ENCODE data around the gene EFCAB6. TPM values are rescaled to one million over a fixed set of nuclear protein-coding genes. Genes with fewer than 3 reads are reported as not detected.

EFCAB6 gene
- total RNA-seq, 2 experiments from 2014 or later, result 0.15 to 0.21 TPM

DNA sequence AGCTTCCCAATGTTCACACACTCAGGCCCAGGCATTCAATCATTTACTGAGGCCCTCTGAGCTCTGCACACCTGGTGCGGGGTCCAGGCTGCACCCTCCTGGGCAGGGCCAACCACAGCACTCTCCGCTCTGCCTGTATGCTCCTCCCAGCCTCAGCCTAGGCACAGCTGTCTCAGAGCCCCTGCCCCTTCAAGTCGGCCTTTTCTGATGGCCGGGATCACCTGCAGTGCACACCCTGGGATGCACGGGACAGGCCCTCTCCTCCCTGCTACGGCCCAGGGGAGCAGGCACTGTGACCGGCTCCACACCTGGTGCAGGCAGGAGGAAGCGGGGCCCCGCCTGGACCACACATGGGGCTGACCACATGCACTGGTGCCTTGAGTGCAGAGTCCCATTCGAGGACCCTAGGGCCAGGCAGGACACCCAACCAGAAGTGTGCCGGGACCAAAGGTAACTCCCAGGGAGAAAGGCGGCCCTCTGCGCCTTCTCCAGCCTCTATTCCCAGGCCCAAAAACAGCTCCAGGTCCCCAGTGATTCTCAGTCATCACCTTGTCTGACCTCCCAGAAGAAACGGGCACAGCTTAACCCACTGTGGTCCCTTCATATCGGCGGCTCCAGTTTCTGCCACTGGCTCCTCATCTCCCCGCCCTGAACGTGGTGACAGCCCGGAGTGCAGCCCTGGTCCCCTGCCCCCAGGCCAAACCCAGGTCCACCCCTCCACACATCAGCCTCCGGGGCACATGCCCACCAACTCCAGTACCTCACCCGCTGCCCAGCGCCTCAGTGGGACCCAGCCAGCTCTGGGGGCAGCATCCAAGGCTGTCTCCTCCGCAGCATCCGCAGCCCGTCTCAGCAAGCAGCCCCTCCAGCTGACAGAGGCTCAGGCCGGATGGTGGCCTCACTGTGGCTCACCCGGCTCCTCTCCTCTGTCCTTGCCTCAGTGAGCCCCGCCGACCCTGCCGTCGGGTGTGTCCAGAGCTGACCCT lies 32.7 kb upstream of the EFCAB6 start:
- no peak overlapping the region for H3K4me3 Mint-ChIP-seq
- H3K36me3 Mint-ChIP-seq (ENCODE audit: low read depth), result no peaks in the 10 kb centered on the region
- H3K4me1 Mint-ChIP-seq (ENCODE audit: low read depth), result no peaks in the 10 kb centered on the region
- CTCF ChIA-PET, result no interaction called here
- H3K9me3 Mint-ChIP-seq, result no peaks in the 10 kb centered on the region
- H3K27me3 Mint-ChIP-seq (ENCODE audit: low read depth), result peaks cover 9% of the 10 kb centered on the region
- H3K27ac Mint-ChIP-seq, result no peak overlapping the region
- intact Hi-C loops (cut with micrococcal nuclease), result no loop called here
- no peak for DNase-seq

DNA sequence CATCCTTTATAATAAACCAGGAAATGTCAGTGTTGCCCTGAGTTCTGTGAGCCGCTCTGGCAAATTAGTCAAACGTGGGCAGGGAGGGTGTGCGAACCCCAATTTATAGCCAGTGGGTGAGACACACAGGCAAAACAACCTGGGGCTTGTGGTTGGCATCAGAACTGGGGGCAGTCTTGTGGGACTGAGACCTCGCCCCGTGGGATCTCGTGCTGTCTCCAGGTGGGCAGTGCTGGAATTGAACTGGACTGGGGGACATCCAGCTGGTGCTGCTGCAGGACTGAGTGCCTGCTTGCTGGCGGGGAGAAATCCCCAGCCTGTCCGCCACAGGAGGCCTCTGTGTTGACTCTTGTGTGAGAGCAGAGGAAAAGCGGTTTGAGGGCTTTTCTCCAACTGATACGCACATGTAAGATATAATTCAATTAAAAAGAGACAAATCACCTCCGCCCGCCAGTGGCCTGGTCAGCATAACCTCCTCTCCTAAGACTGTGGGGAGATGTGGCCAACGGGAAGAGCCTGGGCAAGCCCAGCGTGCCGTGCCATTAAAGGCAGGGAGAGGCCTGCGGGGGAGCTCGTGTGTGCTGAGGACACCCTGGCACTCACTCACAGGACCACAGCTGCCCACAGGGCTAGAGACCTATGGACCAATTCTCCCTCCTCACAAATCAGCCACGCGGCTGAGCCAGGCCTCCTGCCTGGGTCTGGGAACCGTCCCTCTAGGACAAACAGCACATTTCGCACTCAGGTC lies 31.9 kb upstream of the EFCAB6 start:
- DNase-seq, result no peak
- Mint-ChIP-seq H3K27me3 (ENCODE audit: low read depth) (peaks cover 4% of the 10 kb centered on the region), H3K27ac (no peak overlapping the region), H3K36me3 (ENCODE audit: low read depth) (no peaks in the 10 kb centered on the region), H3K9me3 (no peaks in the 10 kb centered on the region), H3K4me3 (no peak overlapping the region), H3K4me1 (ENCODE audit: low read depth) (no peaks in the 10 kb centered on the region)
- intact Hi-C loops (cut with micrococcal nuclease), result no loop called here
- CTCF ChIA-PET, result no interaction called here

DNA sequence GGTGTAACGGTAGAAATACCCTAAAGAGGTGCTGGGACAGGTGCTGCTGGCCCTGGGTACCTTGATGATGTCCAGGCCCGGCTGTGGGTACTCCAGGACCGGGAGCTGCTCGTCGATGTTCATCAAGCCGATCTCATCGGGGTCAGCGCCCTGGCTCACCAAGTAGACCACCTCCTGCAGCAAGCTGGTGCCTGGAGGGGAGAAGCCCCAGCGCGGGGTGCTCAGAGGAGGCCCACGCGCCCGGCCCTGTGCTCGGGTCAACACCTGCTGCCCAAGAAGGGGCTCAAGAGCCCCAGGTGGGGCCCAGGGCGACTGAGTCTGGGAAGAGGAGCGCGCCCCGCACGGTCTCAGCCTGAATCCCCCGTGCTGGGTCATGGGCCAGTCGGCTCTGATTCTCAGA lies 29.6 kb upstream of the EFCAB6 start:
- Mint-ChIP-seq H3K27me3 (ENCODE audit: low read depth) (peaks cover 4% of the 10 kb centered on the region), H3K4me1 (ENCODE audit: low read depth) (no peaks in the 10 kb centered on the region), H3K27ac (no peak overlapping the region), H3K4me3 (no peak overlapping the region), H3K9me3 (no peaks in the 10 kb centered on the region), H3K36me3 (ENCODE audit: low read depth) (no peaks in the 10 kb centered on the region)
- intact Hi-C loops (cut with micrococcal nuclease), result no loop called here
- CTCF ChIA-PET, result no interaction called here
- DNase-seq, result no peak

- Mint-ChIP-seq H3K27me3 (ENCODE audit: low read depth) (peaks cover under 1% of the 10 kb centered on the region), H3K9me3 (no peaks in the 10 kb centered on the region), H3K4me1 (ENCODE audit: low read depth) (no peaks in the 10 kb centered on the region), H3K27ac (no peak overlapping the region), H3K36me3 (ENCODE audit: low read depth) (no peaks in the 10 kb centered on the region), H3K4me3 (no peak overlapping the region)
- CTCF ChIA-PET, result no interaction called here
- intact Hi-C loops (cut with micrococcal nuclease), result no loop called here
- DNase-seq, result no peak
Measured at GRCh38 chr22:43840851-43841250, 28.7 kb upstream of the EFCAB6 start.

GRCh38 chr22:43840431-43840830 lies 28.3 kb upstream of the EFCAB6 start:
- intact Hi-C loops (cut with micrococcal nuclease), result no loop called here
- no peak for DNase-seq
- H3K27me3 Mint-ChIP-seq (ENCODE audit: low read depth), result peaks cover 4% of the 10 kb centered on the region
- H3K4me1 Mint-ChIP-seq (ENCODE audit: low read depth), result no peaks in the 10 kb centered on the region
- H3K36me3 Mint-ChIP-seq (ENCODE audit: low read depth), result no peaks in the 10 kb centered on the region
- no peaks in the 10 kb centered on the region for H3K9me3 Mint-ChIP-seq
- CTCF ChIA-PET, result no interaction called here
- no peak overlapping the region for H3K4me3 Mint-ChIP-seq
- H3K27ac Mint-ChIP-seq, result no peak overlapping the region

- Mint-ChIP-seq H3K4me3 (no peak overlapping the region), H3K4me1 (ENCODE audit: low read depth) (no peaks in the 10 kb centered on the region), H3K27ac (no peak overlapping the region), H3K9me3 (no peaks in the 10 kb centered on the region), H3K27me3 (ENCODE audit: low read depth) (peaks cover 9% of the 10 kb centered on the region), H3K36me3 (ENCODE audit: low read depth) (no peaks in the 10 kb centered on the region)
- DNase-seq, result no peak
- intact Hi-C loops (cut with micrococcal nuclease), result no loop called here
- CTCF ChIA-PET, result no interaction called here
Measured at GRCh38 chr22:43839781-43840180, 27.7 kb upstream of the EFCAB6 start.

DNA sequence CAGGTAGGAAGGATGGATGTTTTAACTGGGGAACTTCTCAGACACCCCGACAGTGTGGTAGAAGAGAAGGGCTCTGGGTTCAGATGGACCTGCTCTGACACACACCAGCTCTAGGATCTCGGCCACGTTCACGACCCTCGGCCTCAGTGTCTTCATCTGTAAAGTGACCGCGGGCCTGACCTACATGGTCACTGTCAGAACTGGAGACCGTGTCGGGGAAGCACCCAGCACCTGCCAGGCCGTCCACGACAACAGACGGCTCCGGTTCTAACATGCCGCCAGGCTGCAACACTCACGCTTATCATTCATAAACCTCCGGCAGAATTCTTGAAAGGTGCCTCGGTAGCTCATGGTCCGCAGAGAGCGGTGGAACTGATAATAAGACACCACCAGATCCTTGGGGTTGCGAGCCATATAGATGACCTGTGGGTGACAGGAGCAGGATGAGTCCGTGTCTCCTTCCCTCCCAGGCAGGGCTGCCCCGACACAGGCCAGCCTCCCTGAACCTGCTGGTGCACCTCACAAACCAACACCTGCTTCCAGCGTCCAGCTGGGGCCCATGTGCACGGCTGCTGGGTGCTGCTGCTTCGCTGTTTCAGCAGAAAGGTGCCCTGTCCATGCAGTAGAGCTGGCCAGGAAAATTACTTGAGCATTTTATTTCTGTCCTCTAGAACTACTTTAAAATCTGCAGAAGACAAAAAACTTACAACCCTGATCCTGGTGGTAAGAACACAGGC lies 26.6 kb upstream of the EFCAB6 start:
- DNase-seq, result no peak

DNA sequence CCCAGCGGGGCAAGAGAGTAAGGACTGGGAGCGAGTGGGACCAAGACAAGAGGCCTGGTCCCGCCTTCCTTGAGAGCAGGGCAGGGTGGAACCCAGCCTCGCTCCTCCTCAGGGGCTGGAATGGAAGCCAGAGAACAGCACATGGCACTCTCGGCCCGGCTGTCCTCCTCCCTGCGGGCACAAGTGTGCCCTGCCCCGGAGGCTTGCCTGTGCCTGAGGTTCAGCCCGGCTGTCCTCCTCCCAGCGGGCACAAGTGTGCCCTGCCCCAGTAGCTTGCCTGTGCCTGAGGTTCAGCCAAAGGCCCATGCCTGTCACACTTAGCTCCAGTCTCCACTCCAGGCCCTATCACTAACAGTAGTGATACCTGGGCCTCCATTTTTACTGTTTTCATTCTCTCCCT lies 26.1 kb upstream of the EFCAB6 start:
- Mint-ChIP-seq H3K36me3 (ENCODE audit: low read depth) (no peaks in the 10 kb centered on the region), H3K9me3 (no peaks in the 10 kb centered on the region), H3K4me1 (ENCODE audit: low read depth) (no peaks in the 10 kb centered on the region), H3K27me3 (ENCODE audit: low read depth) (peaks cover 9% of the 10 kb centered on the region), H3K27ac (no peak overlapping the region), H3K4me3 (no peak overlapping the region)
- intact Hi-C loops (cut with micrococcal nuclease), result no loop called here
- DNase-seq, result no peak
- CTCF ChIA-PET, result interaction anchor here (1.0 kb wide), 1 partner anchor 11 kb away, joined by 3 read pairs; no protein-coding TSS in a partner anchor

More for the DNA sequence above, 26.6 kb upstream of the EFCAB6 start:
- H3K4me1 Mint-ChIP-seq (ENCODE audit: low read depth), result no peaks in the 10 kb centered on the region
- peaks cover 9% of the 10 kb centered on the region for H3K27me3 Mint-ChIP-seq (ENCODE audit: low read depth)
- H3K27ac Mint-ChIP-seq, result no peak overlapping the region
- H3K36me3 Mint-ChIP-seq (ENCODE audit: low read depth), result no peaks in the 10 kb centered on the region
- H3K4me3 Mint-ChIP-seq, result no peak overlapping the region
- CTCF ChIA-PET, result interaction anchor here (1.0 kb wide), 1 partner anchor 11 kb away, joined by 3 read pairs; no protein-coding TSS in a partner anchor
- no peaks in the 10 kb centered on the region for H3K9me3 Mint-ChIP-seq
- intact Hi-C loops (cut with micrococcal nuclease), result no loop called here

GRCh38 chr22:43837666-43838065 lies 25.6 kb upstream of the EFCAB6 start:
- H3K27me3 Mint-ChIP-seq (ENCODE audit: low read depth), result peaks cover 9% of the 10 kb centered on the region
- intact Hi-C loops (cut with micrococcal nuclease), result no loop called here
- H3K4me3 Mint-ChIP-seq, result no peak overlapping the region
- no peak overlapping the region for H3K27ac Mint-ChIP-seq
- CTCF ChIA-PET, result interaction anchor here (1.0 kb wide), 1 partner anchor 12 kb away, joined by 3 read pairs; no protein-coding TSS in a partner anchor
- no peaks in the 10 kb centered on the region for H3K4me1 Mint-ChIP-seq (ENCODE audit: low read depth)
- no peak for DNase-seq
- H3K9me3 Mint-ChIP-seq, result no peaks in the 10 kb centered on the region
- no peaks in the 10 kb centered on the region for H3K36me3 Mint-ChIP-seq (ENCODE audit: low read depth)

GRCh38 chr22:43835736-43836135 lies 23.6 kb upstream of the EFCAB6 start:
- H3K36me3 Mint-ChIP-seq (ENCODE audit: low read depth), result no peaks in the 10 kb centered on the region
- DNase-seq, result no peak
- no peaks in the 10 kb centered on the region for H3K4me1 Mint-ChIP-seq (ENCODE audit: low read depth)
- no peaks in the 10 kb centered on the region for H3K9me3 Mint-ChIP-seq
- intact Hi-C loops (cut with micrococcal nuclease), result no loop called here
- H3K27ac Mint-ChIP-seq, result no peak overlapping the region
- no peak overlapping the region for H3K4me3 Mint-ChIP-seq
- peaks cover 9% of the 10 kb centered on the region for H3K27me3 Mint-ChIP-seq (ENCODE audit: low read depth)
- CTCF ChIA-PET, result interaction anchor here (0.9 kb wide), 1 partner anchor 49 kb away, joined by 3 read pairs; no protein-coding TSS in a partner anchor

- Mint-ChIP-seq H3K9me3 (no peaks in the 10 kb centered on the region), H3K27me3 (ENCODE audit: low read depth) (peaks cover 9% of the 10 kb centered on the region), H3K4me1 (ENCODE audit: low read depth) (no peaks in the 10 kb centered on the region), H3K4me3 (no peak overlapping the region), H3K36me3 (ENCODE audit: low read depth) (no peaks in the 10 kb centered on the region), H3K27ac (no peak overlapping the region)
- DNase-seq, result no peak
- intact Hi-C loops (cut with micrococcal nuclease), result no loop called here
- CTCF ChIA-PET, result interaction anchor here (0.9 kb wide), 1 partner anchor 50 kb away, joined by 3 read pairs; no protein-coding TSS in a partner anchor
Measured at GRCh38 chr22:43835166-43835565, 23.1 kb upstream of the EFCAB6 start.
